Nephron progenitor cell (in vitro differentiated cells): Measurements from ENCODE around the gene NT5E.

Source experiments
- DNase-seq: peaks from one replicate; pipeline ENCODE4 v3.0.0; 2021
- H3K27ac Mint-ChIP-seq: 2 replicates; pipeline ENCODE4 v1.8.0; 2021; ENCODE audit warnings: mild to moderate bottlenecking, moderate library complexity, mixed read lengths
- H3K27me3 Mint-ChIP-seq: 2 replicates; pipeline ENCODE4 v1.8.0; 2021; ENCODE audit warnings: mild to moderate bottlenecking, low read depth, mixed read lengths; ENCODE audit not compliant: poor library complexity
- H3K36me3 Mint-ChIP-seq: 2 replicates; pipeline ENCODE4 v1.8.0; 2021; ENCODE audit warnings: low read depth, mixed read lengths
- H3K4me1 Mint-ChIP-seq: 2 replicates; pipeline ENCODE4 v1.8.0; 2021; ENCODE audit warnings: mixed read lengths
- H3K4me3 Mint-ChIP-seq: 2 replicates; pipeline ENCODE4 v1.8.0; 2021; ENCODE audit warnings: mild to moderate bottlenecking, moderate library complexity, mixed read lengths
- H3K9me3 Mint-ChIP-seq: 2 replicates; pipeline ENCODE4 v1.8.0; 2021; ENCODE audit warnings: mild to moderate bottlenecking, moderate library complexity, mixed read lengths
- CTCF ChIP-seq: fragments of 200-600 bp; sonication (generic); IDR thresholded peaks from 2 replicates; pipeline ENCODE4 v1.5.0; 2021; ENCODE audit warnings: antibody characterized with exemption

The NT5E gene

GRCh38 chr6:85458782-85459181, 8.9 kb downstream of the NT5E start:
- no peak for DNase-seq
- Mint-ChIP-seq H3K27ac (no peak overlapping the region), H3K27me3 (peaks cover 41% of the 10 kb centered on the region), H3K4me1 (no peaks in the 10 kb centered on the region), H3K36me3 (no peaks in the 10 kb centered on the region), H3K9me3 (no peaks in the 10 kb centered on the region), H3K4me3 (no peak overlapping the region)
- TF ChIP-seq CTCF = no peak

- no peaks in the 10 kb centered on the region for H3K36me3 Mint-ChIP-seq
- no peak overlapping the region for H3K4me3 Mint-ChIP-seq
- H3K27me3 Mint-ChIP-seq = peaks cover 35% of the 10 kb centered on the region
- TF ChIP-seq CTCF = no peak
- H3K9me3 Mint-ChIP-seq = no peaks in the 10 kb centered on the region
- no peaks in the 10 kb centered on the region for H3K4me1 Mint-ChIP-seq
- no peak overlapping the region for H3K27ac Mint-ChIP-seq
- no peak for DNase-seq
Observed at GRCh38 chr6:85459224-85459901, 9.5 kb downstream of the NT5E start.

- Mint-ChIP-seq H3K27ac (no peak overlapping the region), H3K9me3 (no peaks in the 10 kb centered on the region), H3K36me3 (no peaks in the 10 kb centered on the region), H3K27me3 (peaks cover 31% of the 10 kb centered on the region), H3K4me3 (no peak overlapping the region), H3K4me1 (no peaks in the 10 kb centered on the region)
- no peak for TF ChIP-seq CTCF
- no peak for DNase-seq
Observed at GRCh38 chr6:85460154-85460920, 10.5 kb downstream of the NT5E start.

GRCh38 chr6:85460921-85461797, 11.3 kb downstream of the NT5E start:
- Mint-ChIP-seq H3K4me1 (no peaks in the 10 kb centered on the region), H3K27me3 (peaks cover 28% of the 10 kb centered on the region)

GRCh38 chr6:85461798-85462170, 11.9 kb downstream of the NT5E start:
- no peaks in the 10 kb centered on the region for H3K4me1 Mint-ChIP-seq
- H3K36me3 Mint-ChIP-seq = no peaks in the 10 kb centered on the region
- no peak overlapping the region for H3K4me3 Mint-ChIP-seq
- no peaks in the 10 kb centered on the region for H3K9me3 Mint-ChIP-seq
- no peak overlapping the region for H3K27ac Mint-ChIP-seq
- no peak for DNase-seq
- peaks cover 23% of the 10 kb centered on the region for H3K27me3 Mint-ChIP-seq
- no peak for TF ChIP-seq CTCF

More at GRCh38 chr6:85460921-85461797, 11.3 kb downstream of the NT5E start:
- Mint-ChIP-seq H3K9me3 (no peaks in the 10 kb centered on the region), H3K27ac (no peak overlapping the region), H3K36me3 (no peaks in the 10 kb centered on the region), H3K4me3 (no peak overlapping the region)
- DNase-seq = no peak
- TF ChIP-seq CTCF = no peak
